A549 (cell line): ENCODE results near the gene UBAC1. TPM values are rescaled to one million over a fixed set of nuclear protein-coding genes. Genes with fewer than 3 reads are reported as not detected.

Experiments
- ATAC-seq, 2 experiments: fragments of 200-7000 bp in 1 of 2; fragments of >200 bp in 1 of 2; cut with Nextera tagmentation in 1 of 2; cut with Tn5 transposase in 1 of 2; 3 replicates each; pipeline versions ENCODE4 v1.8.0 to v1.9.1; 2018 to 2020; ENCODE audit warnings: mild to moderate bottlenecking in 1 of 2, moderate library complexity in 1 of 2
- CTCF ChIA-PET: fragments of 300-600 bp; sonication (Branson Sonifier 250); formaldehyde crosslinking; extraction: SDS; loops from one replicate; lab custom pipeline; 2021; ENCODE audit warnings: antibody characterized with exemption, inconsistent platforms; lab: Yijun Ruan, JAX
- POLR2A ChIA-PET: fragments of 350-600 bp; formaldehyde crosslinking; extraction: SDS; loops from one replicate; lab custom pipeline; 2021; ENCODE audit warnings: antibody characterized with exemption, inconsistent platforms; lab: Yijun Ruan, JAX
- DNase-seq, 2 experiments: peaks; one replicate each; pipeline versions ENCODE4 v3.0.0 to v3.0.0-alpha.2; 2011 to 2016; ENCODE audit warnings: low read depth in 1 of 2, low spot score in 1 of 2
- FAIRE-seq: peaks from 2 replicates; lab custom pipeline; 2011; peaks lifted over from hg19 to GRCh38; lab: Jason Lieb, UNC
- H3K27ac ChIP-seq, 2 experiments: fragments of >200 bp; sonication (Bioruptor Twin); formaldehyde crosslinking; 3 replicates each; pipeline ENCODE4 v1.5.1; 2016 to 2017
- H3K4me1 ChIP-seq: fragments of >200 bp; sonication (Bioruptor Twin); formaldehyde crosslinking; 3 replicates; pipeline ENCODE4 v1.6.1; 2016
- H3K4me2 ChIP-seq: fragments of >200 bp; sonication (Bioruptor Twin); formaldehyde crosslinking; 3 replicates; pipeline ENCODE4 v1.6.1; 2016
- H3K4me3 ChIP-seq: fragments of >200 bp; sonication (Bioruptor Twin); formaldehyde crosslinking; 3 replicates; pipeline ENCODE4 v1.5.1; 2016
- H3K9me3 ChIP-seq: fragments of >200 bp; sonication (Bioruptor Twin); formaldehyde crosslinking; 3 replicates; pipeline ENCODE4 v1.6.1; 2016
- CBX2 ChIP-seq: fragments of 200-600 bp; sonication (generic); IDR thresholded peaks from 2 replicates; pipeline ENCODE4 v1.6.1; 2016; ENCODE audit warnings: low read depth, mild to moderate bottlenecking, borderline replicate concordance
- CHD2 ChIP-seq: fragments of 150-350 bp; IDR thresholded peaks from 2 replicates; pipeline ENCODE4 v1.6.1; 2014; ENCODE audit warnings: low read length; ENCODE audit not compliant: partially characterized antibody
- EHF ChIP-seq: fragments of 250-450 bp; sonication (Bioruptor Pico); IDR thresholded peaks from 2 replicates; pipeline ENCODE4 v1.5.0; 2020; ENCODE audit warnings: mild to moderate bottlenecking
- ESRRA ChIP-seq: fragments of 150-350 bp; IDR thresholded peaks from 2 replicates; pipeline ENCODE4 v1.6.1; 2014; ENCODE audit warnings: mild to moderate bottlenecking, low read length, borderline replicate concordance
- FOSB ChIP-seq: fragments of 250-450 bp; sonication (Bioruptor Pico); IDR thresholded peaks from 2 replicates; pipeline ENCODE4 v1.5.0; 2020; ENCODE audit warnings: mild to moderate bottlenecking, moderate library complexity
- HEYL ChIP-seq: fragments of 250-450 bp; sonication (Bioruptor Pico); IDR thresholded peaks from 2 replicates; pipeline ENCODE4 v1.8.0; 2021; ENCODE audit warnings: mild to moderate bottlenecking, moderate library complexity
- HOXB5 ChIP-seq: fragments of 250-450 bp; sonication (Bioruptor Pico); IDR thresholded peaks from 2 replicates; pipeline ENCODE4 v1.5.0; 2020; ENCODE audit warnings: mild to moderate bottlenecking, moderate library complexity
- MAZ ChIP-seq: fragments of 150-350 bp; IDR thresholded peaks from 2 replicates; pipeline ENCODE4 v1.6.1; 2014; ENCODE audit warnings: antibody characterized with exemption, low read depth, low read length, borderline replicate concordance
- NR3C1 ChIP-seq: fragments of >200 bp; sonication (Bioruptor Twin); formaldehyde crosslinking; IDR thresholded peaks from 3 replicates; pipeline ENCODE4 v1.6.1; 2017
- RARB ChIP-seq: fragments of 250-450 bp; sonication (Bioruptor Pico); IDR thresholded peaks from 2 replicates; pipeline ENCODE4 v1.8.0; 2021; ENCODE audit warnings: mild to moderate bottlenecking, moderate library complexity
- SREBF2 ChIP-seq: fragments of 450-650 bp; IDR thresholded peaks from 2 replicates; pipeline ENCODE4 v1.6.1; 2014; ENCODE audit warnings: mild to moderate bottlenecking, moderate library complexity
- WGBS: methylation state at CpG from one replicate; pipeline ENCODE4 v1.1.6; 2017; ENCODE audit errors: missing lambda C conversion rate; 5-methylcytosine and 5-hydroxymethylcytosine counted together
- polyA plus RNA-seq, 4 experiments: library from polyadenylated mRNA; depleted of rRNA in 3 of 4; stranded (reverse); fragments of >200 nt; fragmentation: RNase III in 1 of 4; extraction: RNeasy Plus Mini Kit Qiagen cat#74134 plus additional on column Dnase treatment in 1 of 4; gene quantifications; 2 replicates in 3 of 4; 3 replicates in 1 of 4; pipeline ENCODE4 v1.2.3, GENCODE V29; 2011 to 2017
- TF ChIP-seq, protein P1 (sequence below): fragments of >200 bp; sonication (Bioruptor Twin); formaldehyde crosslinking; IDR thresholded peaks from 3 replicates; pipeline ENCODE4 v1.6.1; 2016
- TF ChIP-seq, protein P2 (sequence below): IDR thresholded peaks from 2 replicates; pipeline ENCODE4 v1.6.1; 2012
- TF ChIP-seq, protein P3 (sequence below): fragments of 250-450 bp; sonication (Bioruptor Pico); IDR thresholded peaks from 2 replicates; pipeline ENCODE4 v1.5.0; 2021; ENCODE audit warnings: mild to moderate bottlenecking, moderate library complexity, borderline replicate concordance
- TF ChIP-seq, protein P4 (sequence below): fragments of >200 bp; sonication (Bioruptor Twin); formaldehyde crosslinking; IDR thresholded peaks from 3 replicates; pipeline ENCODE4 v1.5.1; 2016

The UBAC1 gene
- polyA plus RNA-seq, 2 of the 4 experiments (the other 2 are of a cell fraction), result 30.8 to 37.6 TPM

DNA sequence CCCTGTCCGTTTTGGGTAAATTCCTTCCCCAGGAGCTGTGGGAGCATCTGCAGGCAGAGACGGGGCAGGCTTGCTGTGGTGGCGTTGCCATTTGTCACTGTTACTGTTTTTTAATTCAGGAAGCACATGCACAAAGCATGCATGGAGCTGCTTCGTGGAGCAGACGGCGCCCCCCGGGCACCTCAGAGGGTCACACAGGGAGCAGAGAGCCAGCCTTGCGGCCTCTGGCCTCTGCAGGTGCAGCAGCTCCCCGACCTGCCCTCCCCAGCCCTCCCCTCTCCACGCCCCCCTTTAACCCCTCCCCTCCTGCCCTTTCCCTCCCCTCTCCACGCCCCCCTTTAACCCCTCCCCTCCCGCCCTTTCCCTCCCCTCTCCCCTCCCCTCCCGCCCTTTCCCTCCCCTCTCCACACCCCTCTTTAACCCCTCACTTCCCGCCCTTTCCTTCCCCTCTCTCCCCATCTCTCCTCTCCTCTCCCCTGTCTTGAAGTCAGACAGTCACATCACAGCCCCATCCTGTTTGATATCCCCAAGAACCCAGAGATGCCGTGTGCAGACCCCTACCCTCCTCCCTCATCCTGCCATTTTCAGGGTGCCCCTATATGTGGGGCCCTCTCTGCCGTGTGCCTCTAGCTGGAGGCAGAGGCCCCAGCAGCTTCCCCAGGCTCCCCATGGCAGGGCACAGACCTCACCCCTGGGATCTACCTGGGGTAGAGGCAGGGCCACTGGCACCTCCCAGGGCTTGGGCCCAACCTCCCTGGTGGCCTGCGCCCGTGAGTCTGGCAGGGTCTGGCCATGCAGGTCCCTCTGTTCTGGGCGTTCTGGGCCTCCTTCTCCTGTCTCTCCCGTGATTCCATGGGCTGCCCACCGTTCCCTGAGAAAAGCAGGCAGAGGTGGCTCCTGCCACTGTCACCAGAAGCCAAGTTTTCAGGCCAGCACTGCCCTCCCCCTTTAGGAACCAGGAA, 29.6 kb upstream of the UBAC1 start:
- peak; percentile 5 to 42; a peak in 3 of 6 replicates for ATAC-seq
- Histone ChIP-seq H3K9me3 (no peaks in the 10 kb centered on the region), H3K4me2 (peak overlapping the region; percentile 46; the same call in 2 of the 3 replicates), H3K27ac (peak overlapping the region in 1 of 2 experiments; percentile 92; a peak in 3 of 6 replicates), H3K4me1 (peaks cover 25% of the 10 kb centered on the region), H3K4me3 (no peak overlapping the region)
- FAIRE-seq, result no peak
- ChIA-PET POLR2A (interaction anchor here (0.6 kb wide), 1 partner anchor 17 kb away, joined by 5 read pairs; no protein-coding TSS in a partner anchor), CTCF (interaction anchor here (1.4 kb wide), 1 partner anchor 133 kb away, joined by 8 read pairs; no protein-coding TSS in a partner anchor)
- peak in 1 of 2 experiments; percentile 86 for DNase-seq
- WGBS, result 41% methylated on average over 16 of the region's 21 CpGs
- TF ChIP-seq SREBF2 (no peak), MAZ (no peak), RARB (CRISPR knock-in tag) (no peak)
- TF ChIP-seq, protein P1, sequence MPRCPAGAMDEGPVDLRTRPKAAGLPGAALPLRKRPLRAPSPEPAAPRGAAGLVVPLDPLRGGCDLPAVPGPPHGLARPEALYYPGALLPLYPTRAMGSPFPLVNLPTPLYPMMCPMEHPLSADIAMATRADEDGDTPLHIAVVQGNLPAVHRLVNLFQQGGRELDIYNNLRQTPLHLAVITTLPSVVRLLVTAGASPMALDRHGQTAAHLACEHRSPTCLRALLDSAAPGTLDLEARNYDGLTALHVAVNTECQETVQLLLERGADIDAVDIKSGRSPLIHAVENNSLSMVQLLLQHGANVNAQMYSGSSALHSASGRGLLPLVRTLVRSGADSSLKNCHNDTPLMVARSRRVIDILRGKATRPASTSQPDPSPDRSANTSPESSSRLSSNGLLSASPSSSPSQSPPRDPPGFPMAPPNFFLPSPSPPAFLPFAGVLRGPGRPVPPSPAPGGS, result no peak
- TF ChIP-seq, protein P2, sequence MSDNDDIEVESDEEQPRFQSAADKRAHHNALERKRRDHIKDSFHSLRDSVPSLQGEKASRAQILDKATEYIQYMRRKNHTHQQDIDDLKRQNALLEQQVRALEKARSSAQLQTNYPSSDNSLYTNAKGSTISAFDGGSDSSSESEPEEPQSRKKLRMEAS, result peak; percentile 47; the same call in 1 of the 2 replicates
- TF ChIP-seq, protein P3, sequence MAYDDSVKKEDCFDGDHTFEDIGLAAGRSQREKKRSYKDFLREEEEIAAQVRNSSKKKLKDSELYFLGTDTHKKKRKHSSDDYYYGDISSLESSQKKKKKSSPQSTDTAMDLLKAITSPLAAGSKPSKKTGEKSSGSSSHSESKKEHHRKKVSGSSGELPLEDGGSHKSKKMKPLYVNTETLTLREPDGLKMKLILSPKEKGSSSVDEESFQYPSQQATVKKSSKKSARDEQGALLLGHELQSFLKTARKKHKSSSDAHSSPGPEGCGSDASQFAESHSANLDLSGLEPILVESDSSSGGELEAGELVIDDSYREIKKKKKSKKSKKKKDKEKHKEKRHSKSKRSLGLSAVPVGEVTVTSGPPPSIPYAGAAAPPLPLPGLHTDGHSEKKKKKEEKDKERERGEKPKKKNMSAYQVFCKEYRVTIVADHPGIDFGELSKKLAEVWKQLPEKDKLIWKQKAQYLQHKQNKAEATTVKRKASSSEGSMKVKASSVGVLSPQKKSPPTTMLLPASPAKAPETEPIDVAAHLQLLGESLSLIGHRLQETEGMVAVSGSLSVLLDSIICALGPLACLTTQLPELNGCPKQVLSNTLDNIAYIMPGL, result no peak

DNA sequence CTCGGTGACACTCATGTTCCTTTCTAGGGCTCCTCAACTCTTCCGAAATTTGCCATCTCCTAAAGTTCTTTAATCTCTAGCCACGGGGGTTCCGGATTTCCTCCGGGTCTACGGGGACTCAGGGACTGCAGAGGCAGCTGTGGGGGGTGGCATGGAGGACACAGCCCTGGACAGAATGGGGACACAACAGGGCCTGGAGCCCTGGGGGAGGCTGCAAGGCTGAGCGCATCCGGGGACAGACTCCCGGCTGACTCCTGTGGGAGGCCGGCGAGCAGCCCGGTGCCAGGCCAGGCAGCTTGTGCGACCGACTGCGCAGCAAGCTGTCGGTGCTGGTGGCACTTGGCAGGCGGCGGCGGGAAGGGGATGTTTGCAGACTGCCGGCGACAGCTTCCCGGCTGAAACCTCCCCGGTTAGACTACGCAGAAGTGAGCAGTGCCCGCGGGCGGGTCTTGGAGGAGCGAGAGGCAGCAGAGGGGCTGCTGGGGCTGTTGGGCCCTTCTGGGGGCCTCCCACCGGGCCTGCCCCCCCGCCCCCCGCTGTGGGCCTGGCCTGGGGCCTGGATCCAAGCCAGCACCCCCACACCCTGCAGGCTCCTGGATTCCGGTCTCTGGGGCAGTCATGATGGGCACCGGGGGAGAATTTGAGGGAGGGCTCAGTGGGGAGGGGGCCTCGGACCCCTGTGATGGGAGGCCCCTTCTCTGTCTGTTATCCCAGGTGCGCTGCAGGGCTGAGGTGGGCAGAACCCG, 28.7 kb upstream of the UBAC1 start:
- H3K4me2 ChIP-seq, result peak overlapping the region; percentile 46; the same call in 1 of the 3 replicates
- CTCF ChIA-PET, result interaction anchor here (1.4 to 1.7 kb wide), 2 partner anchors 23 to 133 kb away, joined by 8 to 12 read pairs; no protein-coding TSS in a partner anchor
- 83% methylated on average over 28 of the region's 36 CpGs for WGBS
- FAIRE-seq, result no peak
- no peaks in the 10 kb centered on the region for H3K9me3 ChIP-seq
- H3K27ac ChIP-seq, result no peak overlapping the region
- POLR2A ChIA-PET, result no interaction called here
- peaks cover 25% of the 10 kb centered on the region for H3K4me1 ChIP-seq
- H3K4me3 ChIP-seq, result no peak overlapping the region
- no peak for DNase-seq
- TF ChIP-seq, protein P2, result no peak
- TF ChIP-seq CHD2 (no peak), RARB (CRISPR knock-in tag) (no peak), EHF (CRISPR knock-in tag) (no peak), NR3C1 (no peak), ESRRA (no peak), FOSB (CRISPR knock-in tag) (no peak), SREBF2 (no peak), CBX2 (no peak), HEYL (no peak), HOXB5 (CRISPR knock-in tag) (no peak)
- TF ChIP-seq, protein P4, sequence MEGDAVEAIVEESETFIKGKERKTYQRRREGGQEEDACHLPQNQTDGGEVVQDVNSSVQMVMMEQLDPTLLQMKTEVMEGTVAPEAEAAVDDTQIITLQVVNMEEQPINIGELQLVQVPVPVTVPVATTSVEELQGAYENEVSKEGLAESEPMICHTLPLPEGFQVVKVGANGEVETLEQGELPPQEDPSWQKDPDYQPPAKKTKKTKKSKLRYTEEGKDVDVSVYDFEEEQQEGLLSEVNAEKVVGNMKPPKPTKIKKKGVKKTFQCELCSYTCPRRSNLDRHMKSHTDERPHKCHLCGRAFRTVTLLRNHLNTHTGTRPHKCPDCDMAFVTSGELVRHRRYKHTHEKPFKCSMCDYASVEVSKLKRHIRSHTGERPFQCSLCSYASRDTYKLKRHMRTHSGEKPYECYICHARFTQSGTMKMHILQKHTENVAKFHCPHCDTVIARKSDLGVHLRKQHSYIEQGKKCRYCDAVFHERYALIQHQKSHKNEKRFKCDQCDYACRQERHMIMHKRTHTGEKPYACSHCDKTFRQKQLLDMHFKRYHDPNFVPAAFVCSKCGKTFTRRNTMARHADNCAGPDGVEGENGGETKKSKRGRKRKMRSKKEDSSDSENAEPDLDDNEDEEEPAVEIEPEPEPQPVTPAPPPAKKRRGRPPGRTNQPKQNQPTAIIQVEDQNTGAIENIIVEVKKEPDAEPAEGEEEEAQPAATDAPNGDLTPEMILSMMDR, result no peak
- no peak for ATAC-seq
